ENCODE results near the gene CTAGE9. TPM values are rescaled to one million over a fixed set of nuclear protein-coding genes. Genes with fewer than 3 reads are reported as not detected.
"Not testable (repeated sequence)": the region's sequence is repeated elsewhere in the genome, so short reads cannot be mapped to it uniquely, and the experiment has no call there.

The CTAGE9 gene
- total RNA-seq, 1 donor from 2014 or later, result not detected

- Mint-ChIP-seq H3K36me3 (ENCODE audit: low read depth) (no peaks in the 10 kb centered on the region), H3K4me1 (ENCODE audit: low read depth) (no peaks in the 10 kb centered on the region), H3K4me3 (no peak overlapping the region), H3K9me3 (no peaks in the 10 kb centered on the region), H3K27me3 (ENCODE audit: insufficient read depth) (no peaks in the 10 kb centered on the region), H3K27ac (no peak overlapping the region)
- intact Hi-C loops (cut with micrococcal nuclease), result no loop called here
- no peak for DNase-seq (ENCODE audit: low spot score)
These were observed 7.2 kb upstream of the CTAGE9 start for GRCh38 chr6:131717836-131718542.

DNA sequence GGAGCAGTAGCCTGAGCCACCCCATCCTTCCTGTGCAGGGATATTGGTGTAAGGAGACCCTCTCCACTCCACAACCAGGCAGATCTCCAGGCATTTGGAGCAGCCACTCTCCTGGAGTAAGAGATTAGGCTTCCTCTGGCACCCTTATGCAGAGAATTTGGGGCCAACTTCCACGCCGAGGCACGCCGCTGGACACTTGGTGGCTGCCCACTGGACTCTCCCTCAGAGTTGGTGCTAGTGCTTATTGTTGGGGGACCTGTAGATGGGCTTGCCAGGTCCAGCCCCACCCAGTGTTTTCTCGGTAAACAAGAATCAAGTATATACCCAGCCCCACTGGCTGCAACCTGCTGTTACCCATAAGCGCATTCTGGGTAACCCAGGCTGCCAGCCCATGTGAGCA, 4.8 kb upstream of the CTAGE9 start:
- H3K9me3 Mint-ChIP-seq; H3K27ac Mint-ChIP-seq; H3K4me1 Mint-ChIP-seq (ENCODE audit: low read depth); H3K4me3 Mint-ChIP-seq; H3K36me3 Mint-ChIP-seq (ENCODE audit: low read depth); DNase-seq (ENCODE audit: low spot score); intact Hi-C loops (cut with micrococcal nuclease); H3K27me3 Mint-ChIP-seq (ENCODE audit: insufficient read depth): not testable (repeated sequence)

- DNase-seq (ENCODE audit: low spot score); H3K4me1 Mint-ChIP-seq (ENCODE audit: low read depth); intact Hi-C loops (cut with micrococcal nuclease): not testable (repeated sequence)
These were observed 6.9 kb downstream of the CTAGE9 start for GRCh38 chr6:131703905-131704304.

GRCh38 chr6:131700851-131701250, 10.0 kb downstream of the CTAGE9 start:
- H3K4me3 Mint-ChIP-seq; DNase-seq (ENCODE audit: low spot score); H3K27me3 Mint-ChIP-seq (ENCODE audit: insufficient read depth); intact Hi-C loops (cut with micrococcal nuclease); H3K9me3 Mint-ChIP-seq; H3K36me3 Mint-ChIP-seq (ENCODE audit: low read depth); H3K27ac Mint-ChIP-seq; H3K4me1 Mint-ChIP-seq (ENCODE audit: low read depth): not testable (repeated sequence)

More at GRCh38 chr6:131703905-131704304, 6.9 kb downstream of the CTAGE9 start:
- not testable (repeated sequence) for H3K27me3 Mint-ChIP-seq (ENCODE audit: insufficient read depth); H3K27ac Mint-ChIP-seq; H3K4me3 Mint-ChIP-seq; H3K36me3 Mint-ChIP-seq (ENCODE audit: low read depth); H3K9me3 Mint-ChIP-seq

DNA sequence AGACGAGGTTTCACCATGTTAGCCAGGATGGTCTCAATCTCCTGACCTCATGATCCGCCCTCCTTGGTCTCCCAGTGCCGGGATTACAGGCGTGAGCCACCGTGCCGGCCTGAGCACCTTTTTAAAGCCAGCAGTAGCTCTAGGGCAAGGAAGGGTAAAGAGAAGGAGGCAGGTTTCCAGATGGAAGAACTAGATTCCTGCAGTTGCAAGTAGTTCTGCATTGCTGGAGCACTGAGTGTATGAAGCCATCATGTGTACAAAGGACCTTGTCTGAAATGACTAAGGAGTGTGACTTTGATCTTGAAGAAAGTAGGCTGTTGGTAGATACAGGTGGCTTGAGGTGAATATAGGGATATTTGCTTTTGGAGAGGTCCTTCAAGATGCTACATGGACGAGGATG, 13.9 kb downstream of the CTAGE9 start:
- no peak for DNase-seq (ENCODE audit: low spot score)
- Mint-ChIP-seq H3K27me3 (ENCODE audit: insufficient read depth) (peaks cover 1% of the 10 kb centered on the region), H3K9me3 (no peaks in the 10 kb centered on the region), H3K27ac (no peak overlapping the region), H3K4me1 (ENCODE audit: low read depth) (no peaks in the 10 kb centered on the region), H3K36me3 (ENCODE audit: low read depth) (no peaks in the 10 kb centered on the region), H3K4me3 (no peak overlapping the region)
- intact Hi-C loops (cut with micrococcal nuclease), result no loop called here

DNA sequence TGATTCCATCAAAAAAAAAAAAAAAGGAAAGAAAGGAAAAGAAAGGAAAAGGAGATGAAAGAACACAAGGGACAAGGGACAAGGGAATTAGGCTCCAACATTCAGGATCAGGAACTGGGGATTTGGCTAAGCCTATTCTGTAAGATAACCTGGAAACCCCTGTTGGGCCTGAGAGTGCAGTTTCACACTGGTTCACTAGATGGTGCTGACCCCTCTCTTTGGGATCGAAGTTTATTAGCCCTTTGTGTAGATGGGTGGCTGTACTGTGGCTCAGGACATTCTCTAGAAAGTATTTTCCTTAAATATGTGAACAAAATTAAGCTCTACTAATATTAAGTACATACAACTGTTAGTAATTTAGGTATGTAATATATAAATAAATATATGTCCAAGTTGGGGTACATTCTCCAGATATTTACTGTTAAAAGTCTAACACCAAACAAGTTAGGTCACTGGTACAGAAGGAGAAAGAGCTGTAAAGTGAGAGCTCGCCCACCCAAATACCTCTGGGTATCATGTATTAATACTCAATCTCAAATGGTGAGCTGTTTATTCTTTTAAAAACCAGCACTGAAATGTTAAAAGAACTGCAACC, 15.9 kb downstream of the CTAGE9 start:
- no peaks in the 10 kb centered on the region for H3K36me3 Mint-ChIP-seq (ENCODE audit: low read depth)
- DNase-seq (ENCODE audit: low spot score), result no peak
- no peak overlapping the region for H3K27ac Mint-ChIP-seq
- peaks cover 10% of the 10 kb centered on the region for H3K27me3 Mint-ChIP-seq (ENCODE audit: insufficient read depth)
- H3K4me1 Mint-ChIP-seq (ENCODE audit: low read depth), result no peaks in the 10 kb centered on the region
- intact Hi-C loops (cut with micrococcal nuclease), result no loop called here
- no peaks in the 10 kb centered on the region for H3K9me3 Mint-ChIP-seq
- no peak overlapping the region for H3K4me3 Mint-ChIP-seq

DNA sequence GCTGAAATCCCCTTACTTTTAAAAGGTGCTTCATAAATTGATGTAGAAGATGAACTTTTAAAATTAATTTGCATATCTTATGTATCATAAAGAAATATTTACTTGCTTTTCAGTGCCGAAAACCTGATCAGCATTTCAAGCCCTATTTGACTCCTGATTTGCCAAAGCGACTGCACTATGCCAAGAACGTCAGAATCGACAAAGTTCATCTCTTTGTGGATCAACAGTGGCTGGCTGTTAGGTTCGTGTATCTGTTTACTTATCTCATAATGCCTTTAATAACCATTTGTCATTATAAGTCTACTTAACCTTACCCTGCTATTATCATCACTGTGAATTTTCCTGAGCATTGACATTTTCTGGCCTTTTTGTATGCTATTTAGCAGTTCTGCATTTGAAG, 17.4 kb downstream of the CTAGE9 start:
- intact Hi-C loops (cut with micrococcal nuclease), result no loop called here
- peaks cover 10% of the 10 kb centered on the region for H3K4me1 Mint-ChIP-seq (ENCODE audit: low read depth)
- no peak overlapping the region for H3K27ac Mint-ChIP-seq
- no peak overlapping the region for H3K4me3 Mint-ChIP-seq
- H3K36me3 Mint-ChIP-seq (ENCODE audit: low read depth), result no peaks in the 10 kb centered on the region
- H3K9me3 Mint-ChIP-seq, result no peaks in the 10 kb centered on the region
- no peak for DNase-seq (ENCODE audit: low spot score)
- H3K27me3 Mint-ChIP-seq (ENCODE audit: insufficient read depth), result peaks cover 13% of the 10 kb centered on the region

DNA sequence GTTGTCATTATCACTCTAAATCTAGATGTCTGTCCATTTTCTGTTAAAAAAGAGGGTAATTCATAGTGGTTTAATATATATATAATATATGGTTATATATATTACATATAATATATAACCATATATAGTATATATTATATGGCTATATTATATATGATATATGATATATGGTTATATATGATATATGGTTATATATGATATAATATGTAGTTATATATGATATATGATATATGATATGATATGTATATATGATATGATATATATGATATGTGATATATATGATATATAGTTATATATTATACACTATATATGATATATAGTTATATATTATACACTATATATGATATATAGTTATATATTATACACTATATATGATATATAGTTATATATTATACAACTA, 18.2 kb downstream of the CTAGE9 start:
- DNase-seq (ENCODE audit: low spot score), result no peak
- Mint-ChIP-seq H3K36me3 (ENCODE audit: low read depth) (no peaks in the 10 kb centered on the region), H3K27ac (no peak overlapping the region), H3K9me3 (no peaks in the 10 kb centered on the region), H3K4me3 (no peak overlapping the region), H3K27me3 (ENCODE audit: insufficient read depth) (peaks cover 12% of the 10 kb centered on the region), H3K4me1 (ENCODE audit: low read depth) (peaks cover 16% of the 10 kb centered on the region)
- intact Hi-C loops (cut with micrococcal nuclease), result no loop called here

GRCh38 chr6:131692031-131692430, 18.8 kb downstream of the CTAGE9 start:
- no peaks in the 10 kb centered on the region for H3K36me3 Mint-ChIP-seq (ENCODE audit: low read depth)
- intact Hi-C loops (cut with micrococcal nuclease), result no loop called here

GRCh38 chr6:131688286-131688685, 22.5 kb downstream of the CTAGE9 start:
- Mint-ChIP-seq H3K4me1 (ENCODE audit: low read depth) (peaks cover 27% of the 10 kb centered on the region), H3K36me3 (ENCODE audit: low read depth) (no peaks in the 10 kb centered on the region), H3K27ac (peak overlapping the region; percentile 59), H3K4me3 (no peak overlapping the region), H3K27me3 (ENCODE audit: insufficient read depth) (peaks cover 12% of the 10 kb centered on the region), H3K9me3 (no peaks in the 10 kb centered on the region)
- no peak for DNase-seq (ENCODE audit: low spot score)
- intact Hi-C loops (cut with micrococcal nuclease), result loop anchor here (1.0 to 10.0 kb wide), 4 partner anchors 48 to 1063 kb away; partner anchors contain the start of genes ENPP1 and MED23

More at GRCh38 chr6:131692031-131692430, 18.8 kb downstream of the CTAGE9 start:
- H3K4me1 Mint-ChIP-seq (ENCODE audit: low read depth), result peaks cover 21% of the 10 kb centered on the region
- DNase-seq (ENCODE audit: low spot score), result no peak
- H3K27ac Mint-ChIP-seq, result no peak overlapping the region
- H3K9me3 Mint-ChIP-seq, result no peaks in the 10 kb centered on the region
- H3K27me3 Mint-ChIP-seq (ENCODE audit: insufficient read depth), result peaks cover 12% of the 10 kb centered on the region
- H3K4me3 Mint-ChIP-seq, result no peak overlapping the region

- Mint-ChIP-seq H3K27me3 (ENCODE audit: insufficient read depth) (peaks cover 12% of the 10 kb centered on the region), H3K4me3 (no peak overlapping the region), H3K4me1 (ENCODE audit: low read depth) (peaks cover 33% of the 10 kb centered on the region), H3K9me3 (no peaks in the 10 kb centered on the region), H3K36me3 (ENCODE audit: low read depth) (no peaks in the 10 kb centered on the region), H3K27ac (no peak overlapping the region)
- intact Hi-C loops (cut with micrococcal nuclease), result loop anchor here (10.0 kb wide), 2 partner anchors 118 to 1062 kb away; partner anchors contain the start of gene ENPP1
- DNase-seq (ENCODE audit: low spot score), result no peak
These were observed 23.8 kb downstream of the CTAGE9 start for GRCh38 chr6:131687022-131687421.

- no peak for DNase-seq (ENCODE audit: low spot score)
These were observed 25.5 kb downstream of the CTAGE9 start for GRCh38 chr6:131685266-131685780.

DNA sequence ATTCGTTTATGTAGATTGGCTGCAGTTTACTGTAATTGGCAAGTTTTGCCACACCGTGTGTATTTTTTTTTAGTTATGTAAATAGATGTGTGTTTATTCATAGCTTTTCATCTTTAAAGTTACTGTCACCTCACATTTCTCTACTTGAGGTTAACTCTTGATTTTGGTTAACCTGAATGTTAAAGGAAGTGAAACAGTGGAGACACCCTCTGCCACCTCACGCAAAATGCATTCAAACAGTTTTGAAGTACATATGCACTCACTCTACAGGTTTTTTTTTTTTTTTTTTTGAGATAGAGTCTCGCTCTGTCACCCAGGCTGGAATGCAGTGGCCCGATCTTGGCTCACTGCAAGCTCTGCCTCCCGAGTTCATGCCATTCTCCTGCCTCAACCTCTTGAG, 27.3 kb downstream of the CTAGE9 start:
- peaks cover 4% of the 10 kb centered on the region for H3K27me3 Mint-ChIP-seq (ENCODE audit: insufficient read depth)
- H3K4me3 Mint-ChIP-seq, result no peak overlapping the region
- no peak for DNase-seq (ENCODE audit: low spot score)
- peaks cover 24% of the 10 kb centered on the region for H3K4me1 Mint-ChIP-seq (ENCODE audit: low read depth)
- intact Hi-C loops (cut with micrococcal nuclease), result loop anchor here (1.0 to 10.0 kb wide), 3 partner anchors 54 to 1059 kb away; partner anchors contain the start of gene ENPP1
- no peak overlapping the region for H3K27ac Mint-ChIP-seq
- no peaks in the 10 kb centered on the region for H3K9me3 Mint-ChIP-seq
- no peaks in the 10 kb centered on the region for H3K36me3 Mint-ChIP-seq (ENCODE audit: low read depth)

More at GRCh38 chr6:131685266-131685780, 25.5 kb downstream of the CTAGE9 start:
- Mint-ChIP-seq H3K4me1 (ENCODE audit: low read depth) (peaks cover 33% of the 10 kb centered on the region), H3K36me3 (ENCODE audit: low read depth) (no peaks in the 10 kb centered on the region), H3K27ac (no peak overlapping the region), H3K27me3 (ENCODE audit: insufficient read depth) (peaks cover 3% of the 10 kb centered on the region), H3K4me3 (no peak overlapping the region), H3K9me3 (no peaks in the 10 kb centered on the region)
- intact Hi-C loops (cut with micrococcal nuclease), result loop anchor here (10.0 kb wide), 2 partner anchors 119 to 1061 kb away; partner anchors contain the start of gene ENPP1

All from activated T-helper 1 cell treated with anti-CD3 and anti-CD28 coated beads, Interleukin-12 subunit alpha, Interleukin-12 subunit beta, Interleukin-2, Interleukin-4 antibody, amounts not matched to agents 30 ng/mL and 10 ng/mL and 1 ng/mL, durations not matched to agents 14 hours and 24 hours and 36 hours (primary cell).